Left lobe of liver (tissue), 2 donors: ENCODE results near the gene B3GALT5. TPM values are rescaled to one million over a fixed set of nuclear protein-coding genes. Genes with fewer than 3 reads are reported as not detected.
A peak's percentile ranks its signal among the peaks of the same experiment; 100 is the strongest.
"Not testable (repeated sequence)": the region's sequence is repeated elsewhere in the genome, so short reads cannot be mapped to it uniquely, and the experiment has no call there.

ENCODE experiments used
- ATAC-seq: fragments of 200-7000 bp; cut with Tn5 transposase; one replicate; pipeline ENCODE4 v1.9.1; 2020; ENCODE audit warnings: mild to moderate bottlenecking, moderate library complexity
- DNase-seq: peaks from one replicate; pipeline ENCODE4 v3.0.0-alpha.2; 2020; ENCODE audit warnings: low spot score
- total RNA-seq: library from RNA; stranded (reverse); gene quantifications from one replicate; pipeline ENCODE4 v1.2.1, GENCODE V29; 2021
- donor health status: DM: no; HTN: no; CAD: no; lungs with moderate emphysema.
- donor health status: DM: no; HTN: yes; CAD: no.

The B3GALT5 gene
- total RNA-seq, 1 donor from 2014 or later = 0.23 TPM

DNA sequence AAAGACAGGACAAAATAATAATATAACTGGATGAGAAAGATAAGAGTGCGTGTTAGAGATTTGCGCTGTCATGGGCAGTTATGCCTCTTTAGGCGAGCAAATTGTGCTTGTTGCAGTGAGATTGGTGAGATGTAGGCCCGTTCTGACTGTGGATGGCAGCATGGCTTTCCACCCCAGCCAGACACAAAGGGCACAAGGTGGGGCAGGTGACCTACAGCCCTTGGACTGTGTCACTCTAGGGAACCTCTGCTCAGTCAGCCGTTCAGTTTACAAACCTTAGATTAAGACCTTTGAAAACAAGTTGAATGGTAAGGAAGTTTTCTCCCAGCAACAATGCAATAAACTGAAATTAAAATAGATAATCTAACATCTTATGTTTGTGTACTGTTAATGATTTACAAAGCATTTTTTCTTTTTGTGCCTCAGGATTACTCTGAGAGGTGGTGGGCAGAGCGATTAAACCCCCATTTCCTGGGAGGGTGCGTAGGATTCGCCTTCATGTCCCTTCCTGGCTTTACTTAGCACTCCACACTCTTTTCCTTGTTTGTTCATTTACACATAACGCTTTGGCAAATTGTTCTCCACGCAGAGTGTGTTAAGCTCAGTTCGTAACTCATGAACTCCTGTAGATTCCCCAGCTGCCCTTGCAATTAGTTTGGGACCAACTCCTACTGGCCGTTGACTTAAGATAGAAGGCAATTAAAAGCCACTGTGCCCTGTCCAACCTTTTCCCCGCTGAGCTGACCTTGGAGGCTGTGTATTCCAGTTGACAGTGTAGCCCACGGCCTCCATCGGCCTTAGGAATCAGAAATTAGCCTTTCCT lies 74.1 kb downstream of the B3GALT5 start:
- DNase-seq (no peak), ATAC-seq (no peak)

DNA sequence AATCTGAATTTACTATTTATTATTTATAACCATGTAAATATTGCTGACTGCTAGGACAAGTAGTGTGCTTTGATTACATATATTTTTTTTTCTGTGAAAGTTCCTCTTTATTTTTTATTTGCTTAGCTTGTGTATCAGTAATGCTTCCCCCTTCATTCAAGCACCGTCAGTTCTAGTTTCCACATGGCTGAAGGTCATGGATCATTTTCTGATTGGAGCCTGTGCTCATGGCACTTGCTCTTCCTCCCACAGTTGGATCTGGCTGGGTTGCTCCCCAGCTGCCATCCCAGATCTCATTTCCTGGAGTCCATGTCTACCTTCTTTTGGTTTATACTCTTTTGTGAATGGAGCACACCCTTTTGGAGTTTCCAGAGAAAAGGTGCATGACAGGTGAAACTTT lies 75.3 kb downstream of the B3GALT5 start:
- ATAC-seq = no peak
- DNase-seq = no peak

DNA sequence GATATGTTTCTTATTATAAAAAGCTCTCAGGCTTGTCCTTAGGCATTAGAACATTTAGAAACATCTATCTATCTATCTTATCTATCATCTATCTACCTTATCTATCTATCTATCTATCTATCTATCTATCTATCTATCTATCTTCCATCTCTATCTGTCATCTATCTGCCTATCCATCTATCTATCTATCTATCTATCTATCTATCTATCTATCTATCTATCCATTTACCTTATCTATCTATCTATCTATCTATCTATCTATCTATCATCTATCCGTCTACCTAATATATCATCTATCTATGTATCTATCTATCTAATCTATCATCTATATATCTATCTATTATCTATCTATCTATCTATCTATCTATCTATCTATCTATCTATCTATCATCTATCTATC lies 77.1 kb downstream of the B3GALT5 start:
- ATAC-seq, DNase-seq: not testable (repeated sequence)

DNA sequence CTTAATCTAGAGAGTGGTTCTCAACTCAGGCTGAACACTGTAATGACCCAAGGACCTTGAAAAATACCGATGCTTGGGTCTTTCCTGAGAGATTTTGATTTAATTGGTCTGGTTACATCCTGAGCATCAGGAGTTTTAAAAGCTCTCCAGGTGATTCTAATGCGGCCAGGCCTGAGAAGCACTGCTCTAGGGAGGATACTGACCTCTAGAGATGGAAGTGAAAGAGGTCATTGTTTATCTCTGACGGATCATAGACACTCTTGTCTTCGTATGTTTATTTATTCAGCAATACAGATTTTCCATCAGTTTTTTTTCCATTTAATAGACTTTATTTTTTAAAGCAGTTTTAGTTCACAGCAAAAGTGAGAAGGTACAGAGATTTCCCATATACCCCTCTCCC lies 77.7 kb downstream of the B3GALT5 start:
- ATAC-seq = no peak
- no peak for DNase-seq

DNA sequence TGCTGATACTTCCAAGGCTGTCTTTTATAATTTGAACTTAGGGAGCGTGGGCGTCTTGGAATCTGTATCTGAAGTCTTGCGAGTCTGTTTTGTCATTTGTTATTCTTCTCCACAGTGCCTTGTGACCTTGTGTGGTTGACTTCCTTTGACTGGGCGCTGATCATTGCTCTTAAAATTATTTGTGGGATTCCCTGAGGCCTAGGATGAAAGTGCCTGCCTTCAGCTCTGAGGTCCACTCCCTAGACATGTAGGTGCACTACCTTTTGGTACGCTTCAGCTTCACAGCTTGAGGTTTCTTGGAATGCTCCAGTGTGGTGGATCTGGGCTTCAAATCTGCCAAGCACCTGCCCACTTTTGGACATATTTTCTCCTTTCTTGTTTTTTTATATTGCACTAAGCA lies 82.0 kb downstream of the B3GALT5 start:
- DNase-seq (no peak), ATAC-seq (no peak)

DNA sequence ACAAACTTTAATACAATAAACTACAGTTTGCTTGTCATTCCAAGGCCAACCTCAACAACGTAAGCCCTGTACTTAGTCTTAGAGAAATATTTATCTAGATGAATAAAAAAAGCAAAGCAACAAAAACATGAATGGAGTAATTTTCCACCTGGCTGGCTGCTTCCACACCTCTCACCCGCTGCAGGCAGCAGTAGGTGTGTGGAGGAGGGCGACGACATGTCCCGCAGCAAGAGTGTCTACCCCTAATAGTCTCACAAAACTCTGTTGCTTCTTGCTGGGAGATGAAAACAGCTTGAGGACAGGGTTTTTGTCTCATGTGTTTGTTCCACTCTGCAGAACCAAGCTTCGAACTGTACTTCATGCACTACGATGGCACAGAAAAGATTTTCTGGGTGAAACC lies 83.5 kb downstream of the B3GALT5 start:
- ATAC-seq = no peak

DNA sequence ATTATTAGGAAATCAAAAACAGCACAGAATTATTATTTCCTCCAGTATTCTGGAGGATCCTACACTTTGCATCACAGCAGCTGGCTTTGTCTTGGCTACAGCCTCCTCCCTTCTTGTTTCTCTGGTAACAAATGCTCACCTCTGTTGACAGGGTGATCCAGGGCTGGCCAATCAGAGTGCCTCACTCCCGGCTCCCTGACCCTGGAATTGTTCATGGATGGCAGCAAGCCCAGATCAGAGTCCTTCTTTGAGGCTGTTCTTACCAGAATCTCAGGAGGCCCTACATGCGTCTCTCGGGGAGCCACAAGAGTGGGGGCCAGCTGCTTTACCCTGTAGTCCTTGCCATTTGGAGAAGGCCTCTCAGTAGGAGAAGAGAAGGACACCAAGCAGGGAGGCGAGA lies 83.9 kb downstream of the B3GALT5 start:
- ATAC-seq (no peak), DNase-seq (no peak)

More for the DNA sequence above, 83.5 kb downstream of the B3GALT5 start:
- no peak for DNase-seq

DNA sequence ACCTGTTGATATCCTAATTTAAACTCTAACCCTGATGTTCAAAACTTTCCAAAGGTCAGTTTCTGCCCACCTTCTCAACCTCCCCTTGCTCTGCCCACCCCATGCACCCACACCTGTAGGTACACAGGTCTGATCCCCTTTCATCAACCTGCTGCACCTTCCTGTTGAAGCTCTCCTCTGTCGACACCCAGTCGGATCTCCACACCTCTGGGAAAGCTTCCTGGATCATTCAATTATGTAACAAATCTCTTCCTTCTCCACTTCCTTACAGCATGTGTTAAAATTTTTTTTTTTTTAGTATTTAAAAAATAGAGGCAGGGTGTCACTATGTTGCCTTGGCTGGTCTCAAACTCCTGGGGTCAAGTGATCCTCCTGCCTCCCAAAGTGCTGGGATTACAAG lies 87.6 kb downstream of the B3GALT5 start:
- DNase-seq (no peak), ATAC-seq (no peak)

DNA sequence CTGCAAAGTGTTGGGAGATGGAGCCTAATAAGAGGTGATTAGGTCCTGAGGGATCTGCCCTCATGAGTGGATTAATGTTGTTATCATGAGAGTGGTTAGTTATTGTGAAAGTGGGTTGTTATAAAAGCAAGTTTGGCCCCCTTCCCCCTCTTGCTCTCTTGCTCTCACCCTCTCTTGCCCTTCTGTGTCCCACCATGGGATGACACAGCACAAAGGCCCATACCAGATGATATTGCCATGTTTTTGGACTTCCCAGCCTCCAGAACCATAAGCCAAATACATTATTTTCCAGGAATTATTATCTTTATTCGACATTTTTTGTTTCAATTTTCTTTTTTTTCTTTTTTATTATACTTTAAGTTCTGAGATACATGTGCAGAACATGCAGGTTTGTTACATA lies 90.8 kb downstream of the B3GALT5 start:
- DNase-seq (no peak), ATAC-seq (no peak)

DNA sequence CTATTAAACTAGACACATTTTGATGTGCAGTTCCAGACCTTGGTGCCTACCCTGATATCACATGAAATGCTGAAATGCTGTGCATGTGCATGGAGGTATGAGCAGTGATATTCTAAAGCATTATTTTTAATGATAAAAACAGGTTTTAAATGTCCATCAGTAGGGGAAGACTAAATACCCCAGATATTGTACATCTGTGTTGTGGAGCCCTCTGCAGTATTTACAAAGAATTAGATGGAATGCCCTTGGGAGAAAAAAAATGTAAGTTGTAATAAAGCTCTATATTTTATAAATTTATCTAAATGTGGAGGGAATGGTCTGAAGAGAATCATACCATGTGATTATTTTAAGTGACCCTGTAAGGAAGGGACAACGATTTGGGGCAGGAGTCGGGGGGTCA lies 93.1 kb downstream of the B3GALT5 start:
- no peak for ATAC-seq
- no peak for DNase-seq

DNA sequence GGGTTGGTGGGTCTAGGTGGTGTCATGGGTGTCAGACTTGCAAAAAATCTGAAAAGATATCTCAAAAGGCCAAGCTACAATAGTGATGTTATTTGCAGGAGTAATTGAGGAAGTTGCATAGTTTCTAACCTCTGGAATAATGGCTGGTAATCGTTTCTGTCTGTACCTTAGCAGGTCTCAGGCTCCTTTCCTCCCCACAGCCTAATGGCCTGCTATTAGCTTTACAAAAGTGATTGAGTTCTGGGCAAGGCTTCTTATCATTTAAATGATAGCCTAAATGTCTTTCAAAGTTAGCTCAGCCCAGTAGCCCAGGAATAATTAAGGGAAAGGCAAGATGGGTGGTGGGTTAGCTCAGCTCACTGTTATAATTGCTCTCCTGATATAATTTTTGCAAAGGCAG lies 94.6 kb downstream of the B3GALT5 start:
- no peak for ATAC-seq
- DNase-seq = no peak

DNA sequence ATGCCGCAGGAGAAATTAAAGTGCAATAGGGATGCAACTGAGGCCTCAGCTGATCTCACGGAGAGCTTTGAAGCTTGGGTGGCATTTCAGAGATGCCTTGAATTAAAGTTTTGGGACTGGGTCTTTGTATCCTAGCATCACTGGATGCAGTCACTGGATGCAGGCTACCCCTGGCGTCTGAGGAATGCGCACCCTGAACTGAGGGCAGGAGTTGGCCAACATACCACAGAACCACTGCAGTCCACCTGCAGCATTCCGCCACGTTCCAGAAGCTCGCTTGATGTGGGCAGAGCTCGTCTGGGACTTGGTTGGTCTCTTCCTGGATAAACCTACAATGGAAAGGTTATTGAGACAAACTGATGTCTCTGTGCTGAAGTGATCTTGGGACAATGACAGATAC lies 98.1 kb downstream of the B3GALT5 start:
- DNase-seq = no peak
- no peak for ATAC-seq

DNA sequence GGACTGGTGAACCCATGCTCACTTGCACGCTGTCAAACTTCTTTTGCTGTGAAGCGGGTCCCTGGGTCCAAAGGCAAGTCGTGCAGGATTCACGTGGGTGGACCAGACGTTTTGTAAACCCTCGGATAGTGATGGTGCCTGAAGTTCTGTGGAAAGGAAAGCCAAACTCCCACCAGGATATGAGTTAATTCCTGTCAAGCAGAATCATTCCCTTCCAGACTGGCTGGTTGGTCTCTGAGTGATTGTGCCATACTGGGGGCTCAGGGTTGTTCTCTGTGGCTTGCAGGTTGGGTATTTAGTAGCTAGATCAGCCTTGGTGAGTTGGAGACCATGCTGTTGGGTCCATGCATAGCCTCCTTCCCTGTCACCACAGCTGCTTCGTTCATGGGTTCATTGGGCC lies 99.5 kb downstream of the B3GALT5 start:
- DNase-seq (no peak), ATAC-seq (no peak)

DNA sequence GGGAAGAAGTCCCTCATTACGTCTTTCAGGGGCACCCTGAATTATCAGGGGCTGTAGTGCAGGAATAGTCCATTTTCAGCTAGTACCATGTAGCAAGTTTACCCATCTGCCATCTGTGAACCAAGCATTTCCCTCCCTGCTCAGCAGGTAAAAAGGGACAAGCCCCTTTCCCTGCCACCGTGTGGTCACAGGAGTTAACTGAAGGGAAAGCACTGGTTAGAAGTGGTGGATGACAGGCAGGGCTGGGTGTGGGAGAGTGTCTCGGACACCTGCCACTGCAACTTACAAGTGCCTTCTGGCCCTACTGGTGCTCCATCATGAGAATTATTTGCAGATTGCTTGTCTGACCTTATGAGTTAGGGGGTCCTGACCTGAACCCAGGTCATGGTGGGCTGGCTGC lies 100.2 kb downstream of the B3GALT5 start:
- ATAC-seq (no peak), DNase-seq (no peak)

DNA sequence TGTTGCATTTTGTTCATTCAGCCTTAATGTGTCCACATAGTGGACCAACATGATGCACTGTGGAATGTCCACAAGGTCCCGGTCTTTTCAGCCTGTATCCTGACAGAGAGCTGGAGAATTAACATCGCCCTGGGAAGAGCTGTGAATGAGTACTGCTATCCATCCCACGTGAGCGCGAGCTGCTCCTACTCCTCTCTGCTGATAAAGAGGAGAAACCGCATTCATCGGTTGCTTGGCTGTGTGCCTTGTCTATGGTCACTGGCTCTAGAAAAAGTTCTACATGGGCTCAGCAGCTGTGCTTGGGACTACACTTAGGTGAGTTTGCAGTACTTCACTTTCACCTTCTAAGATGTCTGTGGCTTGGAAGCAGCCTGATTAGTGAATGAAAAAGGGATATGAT lies 101.2 kb downstream of the B3GALT5 start:
- DNase-seq = no peak
- ATAC-seq = no peak

DNA sequence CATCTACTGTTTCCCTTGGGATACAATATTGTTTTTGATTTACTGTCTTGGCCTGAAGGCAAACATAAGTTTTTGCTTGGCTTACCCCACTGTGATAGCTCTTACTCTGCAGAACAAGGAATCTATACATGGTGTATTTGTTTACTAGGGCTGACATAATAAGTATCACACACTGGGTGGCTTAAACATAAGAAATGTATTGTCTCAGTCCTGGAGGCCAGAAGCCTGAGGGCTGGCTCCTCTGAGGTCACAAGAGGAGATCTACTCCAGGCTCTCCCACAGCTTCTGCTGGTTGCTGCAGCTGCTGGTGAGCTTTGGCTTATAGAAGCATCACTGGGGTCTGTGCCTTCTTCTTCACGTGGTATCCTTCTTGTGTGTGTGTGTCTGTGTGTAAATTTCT lies 101.6 kb downstream of the B3GALT5 start:
- DNase-seq (no peak), ATAC-seq (no peak)

DNA sequence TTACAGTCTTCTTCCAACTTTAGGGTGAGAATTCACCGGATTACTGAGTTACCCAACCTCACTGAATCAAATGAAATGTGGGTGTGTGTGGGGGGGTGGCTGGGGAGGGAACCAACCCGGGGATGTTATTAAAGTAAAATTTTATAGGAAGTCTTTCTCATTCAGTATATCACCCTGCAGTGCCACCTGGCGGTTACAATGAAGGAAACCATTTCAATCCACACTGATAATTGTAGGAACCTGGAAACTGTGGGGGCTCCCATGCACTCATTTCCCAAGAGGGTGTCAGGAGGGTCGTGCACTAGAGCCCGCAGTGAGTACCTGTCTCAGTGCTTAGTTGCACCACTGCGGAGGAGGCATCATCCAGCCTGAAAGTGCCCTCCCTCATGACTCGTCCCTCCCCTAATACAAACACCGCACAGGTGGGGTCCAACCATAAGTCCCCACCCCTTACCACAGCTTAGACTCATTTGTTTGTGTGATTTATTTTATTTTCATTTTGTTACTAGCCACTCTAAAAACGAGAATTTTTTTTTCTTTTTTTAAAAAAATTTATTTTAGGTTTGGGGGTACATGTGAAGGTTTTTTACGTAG lies 103.2 kb downstream of the B3GALT5 start:
- ATAC-seq = peak; percentile 75
- peak; percentile 53 for DNase-seq

DNA sequence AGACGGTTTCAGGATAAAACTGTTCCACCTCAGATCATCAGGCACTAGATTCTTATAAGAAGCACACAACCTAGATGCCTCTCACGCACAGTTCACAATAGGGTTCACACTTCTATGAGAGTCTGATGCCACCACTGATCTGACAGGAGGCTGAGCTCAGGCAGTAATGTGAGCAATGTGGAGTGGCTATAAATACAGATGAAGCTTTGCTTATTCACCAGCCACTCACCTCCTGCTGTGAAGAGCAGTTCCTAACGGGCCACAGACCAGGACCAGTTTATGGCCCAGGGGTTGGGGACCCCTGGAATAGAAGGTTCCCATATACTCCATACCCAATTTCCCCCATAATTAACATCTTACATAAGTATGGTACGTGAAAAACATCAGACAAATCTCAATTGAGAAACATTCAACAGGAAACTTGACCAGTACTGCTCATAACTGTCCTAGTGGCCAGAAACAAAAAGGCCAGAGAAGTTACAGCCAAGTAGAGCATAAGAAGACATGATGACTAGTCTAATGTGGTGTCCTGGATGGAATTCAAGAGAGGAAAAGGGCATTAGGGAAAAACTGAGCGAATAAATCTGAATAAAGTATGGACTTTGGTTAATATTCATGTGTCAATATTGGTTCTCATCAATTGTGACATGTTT lies 107.5 kb downstream of the B3GALT5 start:
- no peak for ATAC-seq

DNA sequence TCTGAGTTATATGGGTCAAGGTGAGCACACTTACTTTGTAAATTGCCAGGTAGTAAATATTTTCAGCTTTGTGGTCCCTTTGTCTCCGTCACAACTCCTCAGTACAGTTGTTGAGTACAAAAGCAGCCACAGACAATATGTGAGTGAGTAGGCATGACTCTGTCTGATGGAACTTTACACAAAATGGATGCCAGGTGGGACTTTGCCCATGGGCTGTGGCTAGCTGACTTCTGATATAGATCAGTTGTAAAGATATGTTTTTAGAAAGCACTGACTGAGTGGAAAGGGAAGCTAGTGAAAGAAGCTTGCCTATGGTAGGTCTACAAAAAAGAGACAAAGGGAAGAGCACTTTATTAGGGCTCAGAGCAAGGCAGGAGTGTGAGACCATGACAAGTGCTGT lies 109.1 kb downstream of the B3GALT5 start:
- ATAC-seq (no peak), DNase-seq (no peak)

More for the DNA sequence above, 107.5 kb downstream of the B3GALT5 start:
- no peak for DNase-seq
